Keratinocyte (primary cell): Measurements from ENCODE around the gene SMTNL2. TPM values are rescaled to one million over a fixed set of nuclear protein-coding genes. Genes with fewer than 3 reads are reported as not detected.

ENCODE experiments used
- DNase-seq: peaks from one replicate; pipeline ENCODE4 v3.0.0-alpha.2; 2011; ENCODE audit warnings: low read depth, missing footprints, low spot score
- FAIRE-seq: peaks from 2 replicates; lab custom pipeline; 2011; peaks lifted over from hg19 to GRCh38; lab: Jason Lieb, UNC
- H2AFZ ChIP-seq: 2 replicates; pipeline ENCODE4 v1.6.0; 2012; ENCODE audit warnings: low read length, control low read depth, inconsistent platforms; ENCODE audit not compliant: control insufficient read depth
- H3K27ac ChIP-seq: 2 replicates; pipeline ENCODE4 v1.5.1; 2011; ENCODE audit warnings: low read length; ENCODE audit not compliant: control insufficient read depth, insufficient read depth
- H3K27me3 ChIP-seq: 3 replicates; pipeline ENCODE4 v1.6.0; 2011; ENCODE audit warnings: low read length; ENCODE audit not compliant: control insufficient read depth, insufficient read depth; ENCODE audit errors: extremely low read depth
- H3K36me3 ChIP-seq, 2 experiments: 2 replicates in 1 of 2; 3 replicates in 1 of 2; pipeline ENCODE4 v1.5.1; 2011; ENCODE audit warnings: low read length in 2 of 2, mild to moderate bottlenecking in 1 of 2; ENCODE audit not compliant: control insufficient read depth in 2 of 2, insufficient read depth in 2 of 2; ENCODE audit errors: extremely low read depth in 1 of 2
- H3K4me1 ChIP-seq: 3 replicates; pipeline ENCODE4 v1.5.1; 2011; ENCODE audit warnings: low read length; ENCODE audit not compliant: control insufficient read depth, insufficient read depth; ENCODE audit errors: extremely low read depth
- H3K4me2 ChIP-seq: 3 replicates; pipeline ENCODE4 v1.6.0; 2011; ENCODE audit warnings: low read depth, low read length; ENCODE audit not compliant: control insufficient read depth, insufficient read depth; ENCODE audit errors: extremely low read depth
- H3K4me3 ChIP-seq, 3 experiments: fragments of 200-600 bp in 1 of 3; sonication (generic) in 1 of 3; 2 replicates in 2 of 3; 3 replicates in 1 of 3; pipeline ENCODE4 v1.5.1; 2011 to 2016; ENCODE audit warnings: low read length in 3 of 3, mild to moderate bottlenecking in 3 of 3, control low read depth in 2 of 3, inconsistent platforms in 1 of 3, low read depth in 1 of 3, mixed read lengths in 1 of 3, mixed run types in 1 of 3, moderate library complexity in 1 of 3; ENCODE audit not compliant: control insufficient read depth in 2 of 3, insufficient read depth in 2 of 3; ENCODE audit errors: extremely low read depth in 1 of 3
- H3K79me2 ChIP-seq: 2 replicates; pipeline ENCODE4 v1.6.0; 2012; ENCODE audit warnings: low read length; ENCODE audit not compliant: control insufficient read depth, insufficient read depth
- H3K9ac ChIP-seq: 3 replicates; pipeline ENCODE4 v1.6.0; 2011; ENCODE audit warnings: low read length; ENCODE audit not compliant: control insufficient read depth, insufficient read depth; ENCODE audit errors: extremely low read depth
- H3K9me1 ChIP-seq: 3 replicates; pipeline ENCODE4 v1.6.0; 2011; ENCODE audit warnings: low read length; ENCODE audit not compliant: control insufficient read depth, insufficient read depth; ENCODE audit errors: extremely low read depth
- H3K9me3 ChIP-seq: 2 replicates; pipeline ENCODE4 v1.5.1; 2012; ENCODE audit warnings: low read depth, low read length; ENCODE audit not compliant: control insufficient read depth
- H4K20me1 ChIP-seq: 3 replicates; pipeline ENCODE4 v1.6.0; 2011; ENCODE audit warnings: low read length; ENCODE audit not compliant: control insufficient read depth, insufficient read depth; ENCODE audit errors: extremely low read depth
- EZH2 ChIP-seq: IDR thresholded peaks from one replicate; pipeline ENCODE4 v1.6.1; 2012; ENCODE audit warnings: inconsistent platforms, mild to moderate bottlenecking, low read length, moderate library complexity
- dilution Hi-C: fragments of 300-500 bp; cut with MboI; formaldehyde crosslinking; loops from one replicate; pipeline ENCODE4 v1.7.0; 2020; ENCODE audit warnings: low sequenced_read_pairs; ENCODE audit not compliant: extremely low pct_ligation_motif_present
- polyA plus RNA-seq, 5 experiments: library from polyadenylated mRNA; depleted of rRNA in 3 of 5; stranded (reverse) in 3 of 5; stranded (forward) in 1 of 5; unstranded in 1 of 5; fragments of >200 nt; gene quantifications; 1 replicate in 1 of 5; 2 replicates in 3 of 5; 3 replicates in 1 of 5; pipeline versions ENCODE4 v1.2.1 to v1.2.3, GENCODE V29; 2011 to 2012; ENCODE audit warnings: missing spikeins in 2 of 5, low read depth in 1 of 5, low replicate concordance in 1 of 5
- TF ChIP-seq, protein P1 (sequence below), 3 experiments: IDR thresholded peaks in 1 of 3; conservative IDR thresholded peaks in 1 of 3; optimal IDR thresholded peaks in 1 of 3; 2 replicates in 2 of 3; 3 replicates in 1 of 3; pipeline versions ENCODE3 to v1.5.1; 2011; ENCODE audit warnings: low read length in 3 of 3, mild to moderate bottlenecking in 3 of 3, moderate library complexity in 2 of 3, control low read depth in 1 of 3, inconsistent platforms in 1 of 3; ENCODE audit not compliant: insufficient read depth in 2 of 3; ENCODE audit errors: extremely low read depth in 1 of 3

The SMTNL2 gene
- polyA plus RNA-seq, 1 donor (not counting 4 experiments of a cell fraction or from before 2014, with no cell fraction given) = not detected

DNA sequence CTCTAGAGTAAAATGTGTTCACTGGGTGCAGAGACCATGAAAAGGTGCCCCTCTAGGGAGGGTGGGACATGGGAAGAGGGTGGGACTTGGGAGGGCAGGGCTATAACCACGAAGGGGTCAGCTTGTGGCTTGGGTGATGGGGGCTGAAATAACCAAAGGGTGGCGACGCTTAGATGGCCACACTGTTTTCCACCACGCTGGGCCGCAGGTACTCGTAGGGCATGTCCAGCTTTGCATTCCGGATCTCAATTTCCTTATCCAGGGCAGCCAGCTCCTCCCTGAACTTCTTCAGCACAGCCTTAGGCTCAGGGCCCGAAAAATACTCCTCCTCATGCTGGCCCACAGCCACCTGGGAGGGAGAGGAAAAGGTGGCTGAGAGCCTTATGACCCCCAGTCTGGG lies 47.1 kb downstream of the SMTNL2 start:
- Histone ChIP-seq H3K9me3 (no peaks in the 10 kb centered on the region), H3K79me2 (no peaks in the 10 kb centered on the region), H3K4me1 (no peaks in the 10 kb centered on the region), H3K27me3 (peaks cover 10% of the 10 kb centered on the region), H3K4me2 (no peak overlapping the region), H3K4me3 (no peak overlapping the region), H3K36me3 (no peaks in the 10 kb centered on the region), H2AFZ (no peak overlapping the region), H3K9me1 (no peaks in the 10 kb centered on the region), H3K27ac (no peak overlapping the region), H3K9ac (no peak overlapping the region), H4K20me1 (no peaks in the 10 kb centered on the region)
- no peak for FAIRE-seq
- no peak for TF ChIP-seq EZH2
- TF ChIP-seq, protein P1, sequence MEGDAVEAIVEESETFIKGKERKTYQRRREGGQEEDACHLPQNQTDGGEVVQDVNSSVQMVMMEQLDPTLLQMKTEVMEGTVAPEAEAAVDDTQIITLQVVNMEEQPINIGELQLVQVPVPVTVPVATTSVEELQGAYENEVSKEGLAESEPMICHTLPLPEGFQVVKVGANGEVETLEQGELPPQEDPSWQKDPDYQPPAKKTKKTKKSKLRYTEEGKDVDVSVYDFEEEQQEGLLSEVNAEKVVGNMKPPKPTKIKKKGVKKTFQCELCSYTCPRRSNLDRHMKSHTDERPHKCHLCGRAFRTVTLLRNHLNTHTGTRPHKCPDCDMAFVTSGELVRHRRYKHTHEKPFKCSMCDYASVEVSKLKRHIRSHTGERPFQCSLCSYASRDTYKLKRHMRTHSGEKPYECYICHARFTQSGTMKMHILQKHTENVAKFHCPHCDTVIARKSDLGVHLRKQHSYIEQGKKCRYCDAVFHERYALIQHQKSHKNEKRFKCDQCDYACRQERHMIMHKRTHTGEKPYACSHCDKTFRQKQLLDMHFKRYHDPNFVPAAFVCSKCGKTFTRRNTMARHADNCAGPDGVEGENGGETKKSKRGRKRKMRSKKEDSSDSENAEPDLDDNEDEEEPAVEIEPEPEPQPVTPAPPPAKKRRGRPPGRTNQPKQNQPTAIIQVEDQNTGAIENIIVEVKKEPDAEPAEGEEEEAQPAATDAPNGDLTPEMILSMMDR (optimal IDR thresholded peaks at IDR 0.05 in 1 of 3, IDR thresholded peaks at IDR 0.05 in 1 of 3, conservative IDR thresholded peaks at IDR 0.05 in 1 of 3; ENCODE audit: extremely low read depth in 1 of 3, insufficient read depth in 2 of 3, low read length in 3 of 3) = no peak
- DNase-seq = no peak
- dilution Hi-C loops = no loop called here

DNA sequence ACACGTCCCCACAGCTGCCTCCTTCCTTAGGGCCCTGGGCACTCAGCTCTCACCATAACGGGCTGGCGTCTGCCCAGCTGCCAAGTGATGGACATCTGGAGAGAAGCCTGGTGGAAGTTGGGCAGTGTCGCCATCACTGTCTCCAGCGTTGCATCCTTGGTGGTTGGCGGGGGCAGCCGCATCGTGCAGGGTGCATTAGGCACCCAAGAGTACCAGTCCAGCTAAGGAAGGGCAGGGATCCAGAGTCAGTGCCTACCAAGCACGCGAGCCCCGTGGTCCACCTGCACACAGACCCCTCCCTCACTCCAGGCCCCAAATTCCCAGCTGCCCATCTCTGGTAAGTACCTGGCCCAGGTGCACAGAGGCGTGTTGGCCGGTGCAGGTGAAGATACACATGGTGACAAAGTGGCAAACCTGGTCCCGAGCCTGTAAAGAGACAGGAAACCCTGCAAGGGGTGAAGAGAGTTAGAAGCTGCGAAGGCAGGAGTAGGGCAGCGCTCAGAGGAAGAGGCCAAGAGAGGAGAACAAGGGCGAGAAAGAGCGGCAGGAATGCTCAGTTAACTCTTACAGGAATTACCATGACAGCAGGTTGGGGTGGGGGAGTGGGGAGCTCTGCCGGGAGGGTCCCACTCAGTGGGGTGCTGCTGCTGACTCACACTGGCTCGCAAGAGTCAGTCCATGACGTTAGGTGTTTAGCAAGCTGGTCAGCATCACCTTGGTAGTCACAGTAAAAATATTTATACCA lies 47.7 kb downstream of the SMTNL2 start:
- Histone ChIP-seq H3K9me3 (no peaks in the 10 kb centered on the region), H3K27me3 (peaks cover 14% of the 10 kb centered on the region), H4K20me1 (no peaks in the 10 kb centered on the region), H2AFZ (no peak overlapping the region), H3K4me1 (no peaks in the 10 kb centered on the region), H3K9me1 (no peaks in the 10 kb centered on the region), H3K4me3 (no peak overlapping the region), H3K79me2 (no peaks in the 10 kb centered on the region), H3K4me2 (no peak overlapping the region), H3K27ac (no peak overlapping the region), H3K36me3 (no peaks in the 10 kb centered on the region), H3K9ac (no peak overlapping the region)
- dilution Hi-C loops = no loop called here
- TF ChIP-seq, protein P1 (optimal IDR thresholded peaks at IDR 0.05 in 1 of 3, IDR thresholded peaks at IDR 0.05 in 1 of 3, conservative IDR thresholded peaks at IDR 0.05 in 1 of 3; ENCODE audit: extremely low read depth in 1 of 3, insufficient read depth in 2 of 3, low read length in 3 of 3) = no peak
- no peak for TF ChIP-seq EZH2
- DNase-seq (no peak), FAIRE-seq (no peak)
